ENCODE results near the gene SORCS1. TPM values are rescaled to one million over a fixed set of nuclear protein-coding genes. Genes with fewer than 3 reads are reported as not detected.
A peak's percentile ranks its signal among the peaks of the same experiment; 100 is the strongest.

The SORCS1 gene
- total and polyA plus RNA-seq, 4 donors: 0.08 to 0.21 (median 0.09) TPM; not detected in 1

DNA sequence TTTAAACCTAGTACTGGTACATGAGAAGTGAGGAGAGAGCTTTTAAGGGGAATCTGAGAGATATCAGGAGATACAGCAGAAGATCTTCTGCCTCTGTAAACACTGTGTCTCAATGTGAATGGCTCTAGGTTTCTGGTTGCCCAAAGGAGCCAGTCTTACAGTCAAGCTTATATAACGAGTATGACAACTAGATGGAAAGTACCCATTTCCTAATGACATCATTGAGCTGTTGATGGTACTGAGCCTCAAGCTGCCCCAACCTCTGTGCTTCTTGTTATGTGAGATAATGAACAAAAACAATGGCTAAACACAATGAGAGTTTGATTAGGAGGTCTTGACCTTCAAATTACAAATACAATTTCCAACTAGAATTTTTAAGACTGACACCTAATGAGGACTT lies 451.5 kb downstream of the SORCS1 start:
- WGBS: 51% methylated on average over 1 of the region's 1 CpG

GRCh38 chr10:106711313-106711906 lies 453.1 kb downstream of the SORCS1 start:
- no peak overlapping the region for H3K27ac ChIP-seq (ENCODE audit: low read depth in 1 of 2, low read length in 2 of 2)
- peak; percentile 55 for DNase-seq (ENCODE audit: low spot score)
- no peak for TF ChIP-seq YY1 (IDR thresholded peaks at IDR 0.05)
- TF ChIP-seq RAD21 (IDR thresholded peaks at IDR 0.05): peak; percentile 75 to 81
- no peak for TF ChIP-seq REST (IDR thresholded peaks at IDR 0.05)
- TF ChIP-seq GABPA (IDR thresholded peaks at IDR 0.05 in 1 of 2, conservative IDR thresholded peaks at IDR 0.05 in 1 of 2): no peak
- TF ChIP-seq, protein P1, sequence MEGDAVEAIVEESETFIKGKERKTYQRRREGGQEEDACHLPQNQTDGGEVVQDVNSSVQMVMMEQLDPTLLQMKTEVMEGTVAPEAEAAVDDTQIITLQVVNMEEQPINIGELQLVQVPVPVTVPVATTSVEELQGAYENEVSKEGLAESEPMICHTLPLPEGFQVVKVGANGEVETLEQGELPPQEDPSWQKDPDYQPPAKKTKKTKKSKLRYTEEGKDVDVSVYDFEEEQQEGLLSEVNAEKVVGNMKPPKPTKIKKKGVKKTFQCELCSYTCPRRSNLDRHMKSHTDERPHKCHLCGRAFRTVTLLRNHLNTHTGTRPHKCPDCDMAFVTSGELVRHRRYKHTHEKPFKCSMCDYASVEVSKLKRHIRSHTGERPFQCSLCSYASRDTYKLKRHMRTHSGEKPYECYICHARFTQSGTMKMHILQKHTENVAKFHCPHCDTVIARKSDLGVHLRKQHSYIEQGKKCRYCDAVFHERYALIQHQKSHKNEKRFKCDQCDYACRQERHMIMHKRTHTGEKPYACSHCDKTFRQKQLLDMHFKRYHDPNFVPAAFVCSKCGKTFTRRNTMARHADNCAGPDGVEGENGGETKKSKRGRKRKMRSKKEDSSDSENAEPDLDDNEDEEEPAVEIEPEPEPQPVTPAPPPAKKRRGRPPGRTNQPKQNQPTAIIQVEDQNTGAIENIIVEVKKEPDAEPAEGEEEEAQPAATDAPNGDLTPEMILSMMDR (IDR thresholded peaks at IDR 0.05; ENCODE audit: low read depth, low read length, missing input control): peak; percentile 63
- TF ChIP-seq HNF4A (conservative IDR thresholded peaks at IDR 0.05): no peak
- TF ChIP-seq RXRA (IDR thresholded peaks at IDR 0.05): no peak
- TF ChIP-seq FOXA2 (IDR thresholded peaks at IDR 0.05): no peak
- TF ChIP-seq JUND (IDR thresholded peaks at IDR 0.05): no peak
- TF ChIP-seq TAF1 (conservative IDR thresholded peaks at IDR 0.05): no peak
- TF ChIP-seq SP1 (IDR thresholded peaks at IDR 0.05): no peak
- TF ChIP-seq EGR1 (IDR thresholded peaks at IDR 0.05; ENCODE audit: low read depth in 2 of 2): no peak
- no peaks in the 10 kb centered on the region for H3K4me1 ChIP-seq (ENCODE audit: control insufficient read depth in 4 of 4, insufficient read depth in 4 of 4, low read length in 3 of 4)
- 69% methylated on average over 6 of the region's 6 CpGs for WGBS
- no peak overlapping the region for H3K9ac ChIP-seq (ENCODE audit: low read depth in 1 of 2, low read length in 2 of 2)
- H3K4me3 ChIP-seq (ENCODE audit: low read depth in 1 of 3, low read length in 3 of 3): no peak overlapping the region
- H3K27me3 ChIP-seq (ENCODE audit: control insufficient read depth in 4 of 4, insufficient read depth in 4 of 4, low read length in 3 of 4): peaks cover 0 to 2% (median 0%) of the 10 kb centered on the region in 4 donors
- H3K36me3 ChIP-seq (ENCODE audit: control insufficient read depth in 4 of 4, insufficient read depth in 3 of 4, low read depth in 1 of 4, low read length in 3 of 4): no peaks in the 10 kb centered on the region
- no peaks in the 10 kb centered on the region for H3K9me3 ChIP-seq (ENCODE audit: control insufficient read depth in 4 of 4, low read length in 3 of 4)

More for the DNA sequence above, 451.5 kb downstream of the SORCS1 start:
- TF ChIP-seq YY1 (IDR thresholded peaks at IDR 0.05) (no peak), REST (IDR thresholded peaks at IDR 0.05) (no peak), TAF1 (conservative IDR thresholded peaks at IDR 0.05) (no peak), RXRA (IDR thresholded peaks at IDR 0.05) (no peak)
- no peak overlapping the region for H3K4me3 ChIP-seq (ENCODE audit: low read depth in 1 of 3, low read length in 3 of 3)
- H3K4me1 ChIP-seq (ENCODE audit: control insufficient read depth in 4 of 4, insufficient read depth in 4 of 4, low read length in 3 of 4): no peaks in the 10 kb centered on the region
- H3K9ac ChIP-seq (ENCODE audit: low read depth in 1 of 2, low read length in 2 of 2): no peak overlapping the region
- no peaks in the 10 kb centered on the region for H3K36me3 ChIP-seq (ENCODE audit: control insufficient read depth in 4 of 4, insufficient read depth in 3 of 4, low read depth in 1 of 4, low read length in 3 of 4)
- no peaks in the 10 kb centered on the region for H3K9me3 ChIP-seq (ENCODE audit: control insufficient read depth in 4 of 4, low read length in 3 of 4)
- no peak overlapping the region for H3K27ac ChIP-seq (ENCODE audit: low read depth in 1 of 2, low read length in 2 of 2)
- no peak for DNase-seq (ENCODE audit: low spot score)
- H3K27me3 ChIP-seq (ENCODE audit: control insufficient read depth in 4 of 4, insufficient read depth in 4 of 4, low read length in 3 of 4): peaks cover 0 to 2% (median 0%) of the 10 kb centered on the region in 4 donors
